Thymus (tissue), 14 donors: ENCODE data around the gene ANP32B. TPM values are rescaled to one million over a fixed set of nuclear protein-coding genes. Genes with fewer than 3 reads are reported as not detected.
A peak's percentile ranks its signal among the peaks of the same experiment; 100 is the strongest.

Experiments
- DNase-seq, 9 donors: peaks; one replicate each; pipeline ENCODE4 v3.0.0-alpha.2; 2013; ENCODE audit warnings: low spot score in 9 of 9, low read depth in 6 of 9, missing footprints in 1 of 9
- H3K27ac ChIP-seq, 2 donors: one replicate each; pipeline ENCODE4 v1.5.1; 2013; ENCODE audit warnings: control low read depth in 1 of 2, low read depth in 1 of 2, low read length in 1 of 2, mild to moderate bottlenecking in 1 of 2, moderate library complexity in 1 of 2
- H3K27me3 ChIP-seq, 2 donors: one replicate each; pipeline ENCODE4 v1.5.1; 2013; ENCODE audit warnings: low read length in 1 of 2; ENCODE audit not compliant: control insufficient read depth in 2 of 2, insufficient read depth in 1 of 2
- H3K36me3 ChIP-seq, 2 donors: one replicate each; pipeline ENCODE4 v1.5.1; 2013; ENCODE audit warnings: low read length in 1 of 2, mild to moderate bottlenecking in 1 of 2, moderate library complexity in 1 of 2; ENCODE audit not compliant: control insufficient read depth in 2 of 2, insufficient read depth in 2 of 2
- H3K4me1 ChIP-seq, 2 donors: one replicate each; pipeline ENCODE4 v1.5.1; 2013; ENCODE audit warnings: low read length in 2 of 2; ENCODE audit not compliant: control insufficient read depth in 2 of 2, insufficient read depth in 2 of 2
- H3K4me3 ChIP-seq, 2 donors: one replicate each; pipeline ENCODE4 v1.5.1; 2013; ENCODE audit warnings: low read length in 2 of 2, control low read depth in 1 of 2, mild to moderate bottlenecking in 1 of 2
- H3K9me3 ChIP-seq, 2 donors: one replicate each; pipeline ENCODE4 v1.5.1; 2013; ENCODE audit warnings: low read length in 1 of 2, mild to moderate bottlenecking in 1 of 2; ENCODE audit not compliant: control insufficient read depth in 2 of 2, insufficient read depth in 1 of 2
- WGBS: extraction: QIAGEN DNeasy Blood & Tissue Kit; methylation state at CpG from one replicate; pipeline ENCODE4 v1.1.7; 2013; 5-methylcytosine and 5-hydroxymethylcytosine counted together
- long read RNA-seq, 10 donors: transcript quantifications; one replicate each; lab custom pipeline, GENCODE V29; 2026
- polyA plus RNA-seq: library from polyadenylated mRNA; stranded (reverse); fragments of 200-250 nt; gene quantifications from one replicate; pipeline ENCODE4 v1.2.3, GENCODE V29; 2013
- total RNA-seq: library from RNA; stranded (reverse); fragments of 120-200 nt; gene quantifications from one replicate; pipeline ENCODE4 v1.2.4, GENCODE V29; 2013
- donor health status: healthy.

The ANP32B gene
- 44.7 TPM for total RNA-seq
- 191 TPM for polyA plus RNA-seq
- long read RNA-seq, donor 1, transcript ANP32B-201 (7 exons, 1,463 nt), result major isoform, 10 of 16 reads
- long read RNA-seq, donor 1, partial matches to known transcripts, result 6 of 16 reads
- long read RNA-seq, donor 1, other reads (novel, unspliced or antisense), result 0 of 16 reads
- long read RNA-seq, donor 2, result 0 reads
- long read RNA-seq, donor 3, transcript ANP32B-201 (7 exons, 1,463 nt), result major isoform, 130 of 270 reads
- long read RNA-seq, donor 3, partial matches to known transcripts, result 119 of 270 reads
- long read RNA-seq, donor 3, other reads (novel, unspliced or antisense), result 21 of 270 reads
- long read RNA-seq, donor 4, transcript ANP32B-201 (7 exons, 1,463 nt), result major isoform, 69 of 166 reads
- long read RNA-seq, donor 4, partial matches to known transcripts, result 97 of 166 reads
- long read RNA-seq, donor 4, other reads (novel, unspliced or antisense), result 0 of 166 reads
- long read RNA-seq, donor 5, transcript ANP32B-201 (7 exons, 1,463 nt), result major isoform, 133 of 332 reads
- long read RNA-seq, donor 5, partial matches to known transcripts, result 183 of 332 reads
- long read RNA-seq, donor 5, other reads (novel, unspliced or antisense), result 13 of 332 reads
- long read RNA-seq, donor 6, transcript ANP32B-201 (7 exons, 1,463 nt), result major isoform, 111 of 174 reads
- long read RNA-seq, donor 6, partial matches to known transcripts, result 45 of 174 reads
- long read RNA-seq, donor 6, other reads (novel, unspliced or antisense), result 18 of 174 reads
- long read RNA-seq, donor 7, transcript ANP32B-201 (7 exons, 1,463 nt), result major isoform, 63 of 200 reads
- long read RNA-seq, donor 7, partial matches to known transcripts, result 125 of 200 reads
- long read RNA-seq, donor 7, other reads (novel, unspliced or antisense), result 11 of 200 reads
- long read RNA-seq, donor 8, transcript ANP32B-201 (7 exons, 1,463 nt), result major isoform, 48 of 60 reads
- long read RNA-seq, donor 8, partial matches to known transcripts, result 11 of 60 reads
- long read RNA-seq, donor 8, other reads (novel, unspliced or antisense), result 0 of 60 reads
- long read RNA-seq, donor 9, transcript ANP32B-201 (7 exons, 1,463 nt), result major isoform, 93 of 168 reads
- long read RNA-seq, donor 9, partial matches to known transcripts, result 62 of 168 reads
- long read RNA-seq, donor 9, other reads (novel, unspliced or antisense), result 13 of 168 reads
- long read RNA-seq, donor 10, transcript ANP32B-201 (7 exons, 1,463 nt), result major isoform, 82 of 210 reads
- long read RNA-seq, donor 10, partial matches to known transcripts, result 114 of 210 reads
- long read RNA-seq, donor 10, other reads (novel, unspliced or antisense), result 14 of 210 reads

- peak within 1 kb of the TSS; percentile 95 to 98 for H3K27ac ChIP-seq
- H3K9me3 ChIP-seq, result peaks cover 0 to 7% of the 10 kb centered on the region in 2 donors
- H3K36me3 ChIP-seq, result peaks cover 4 to 7% of the 10 kb centered on the region in 2 donors
- peaks cover 49 to 61% of the 10 kb centered on the region in 2 donors for H3K4me1 ChIP-seq
- peak within 1 kb of the TSS; percentile 83 to 99 for H3K4me3 ChIP-seq
- under 1% methylated on average over 105 of the region's 105 CpGs for WGBS
- peak in 8 of 9 donors; percentile 79 to 98 (median 94) for DNase-seq
- H3K27me3 ChIP-seq, result no peaks in the 10 kb centered on the region
Observed at GRCh38 chr9:97982683-97983588, at the start of gene ANP32B. ANP32B (plus strand) TSS chr9:97983341; CDS start chr9:97983556, 215 bp downstream.

- no peaks in the 10 kb centered on the region for H3K9me3 ChIP-seq
- H3K27ac ChIP-seq, result peak overlapping the region in 1 of 2 donors; percentile 85
- H3K36me3 ChIP-seq, result peaks cover 0 to 5% of the 10 kb centered on the region in 2 donors
- no peak overlapping the region for H3K4me3 ChIP-seq
- no peaks in the 10 kb centered on the region for H3K27me3 ChIP-seq
- 29% methylated on average over 6 of the region's 6 CpGs for WGBS
- DNase-seq, result peak in 2 of 9 donors; percentile 37 to 60
- peaks cover 27 to 45% of the 10 kb centered on the region in 2 donors for H3K4me1 ChIP-seq
Observed at GRCh38 chr9:97934321-97935115, 48.6 kb upstream of the ANP32B start.

- peak overlapping the region; percentile 74 to 85 for H3K27ac ChIP-seq
- H3K27me3 ChIP-seq, result no peaks in the 10 kb centered on the region
- WGBS, result 100% methylated on average over 1 of the region's 1 CpG
Observed at GRCh38 chr9:97935276-97935675, 47.9 kb upstream of the ANP32B start.

GRCh38 chr9:97936998-97937397 lies 46.1 kb upstream of the ANP32B start:
- Histone ChIP-seq H3K36me3 (no peaks in the 10 kb centered on the region), H3K4me1 (peaks cover 15 to 26% of the 10 kb centered on the region in 2 donors), H3K27me3 (no peaks in the 10 kb centered on the region), H3K4me3 (peak overlapping the region in 1 of 2 donors; percentile 2), H3K9me3 (no peaks in the 10 kb centered on the region), H3K27ac (no peak overlapping the region)
- DNase-seq, result no peak

More at GRCh38 chr9:97935276-97935675, 47.9 kb upstream of the ANP32B start:
- DNase-seq, result peak in 2 of 9 donors; percentile 41 to 67
- Histone ChIP-seq H3K4me1 (peaks cover 26 to 43% of the 10 kb centered on the region in 2 donors), H3K36me3 (peaks cover 0 to 5% of the 10 kb centered on the region in 2 donors), H3K4me3 (no peak overlapping the region), H3K9me3 (no peaks in the 10 kb centered on the region)

- H3K4me3 ChIP-seq, result peak within 1 kb of the TSS; percentile 12 to 15
- peak in 4 of 9 donors; percentile 51 to 82 (median 56) for DNase-seq
- no peaks in the 10 kb centered on the region for H3K36me3 ChIP-seq
- peak within 1 kb of the TSS; percentile 67 to 70 for H3K27ac ChIP-seq
- WGBS, result 5% methylated on average over 3 of the region's 3 CpGs
- no peaks in the 10 kb centered on the region for H3K9me3 ChIP-seq
- no peaks in the 10 kb centered on the region for H3K27me3 ChIP-seq
- peaks cover 15 to 26% of the 10 kb centered on the region in 2 donors for H3K4me1 ChIP-seq
Observed at GRCh38 chr9:97938081-97938644, 45.0 kb upstream of the ANP32B start, which contains the start of gene HEMGN. HEMGN (minus strand) TSS chr9:97938172; CDS start chr9:97938136, 36 bp downstream.

- H3K27ac ChIP-seq, result no peak overlapping the region
- peaks cover 11 to 14% of the 10 kb centered on the region in 2 donors for H3K4me1 ChIP-seq
- no peak overlapping the region for H3K4me3 ChIP-seq
- H3K27me3 ChIP-seq, result no peaks in the 10 kb centered on the region
- H3K36me3 ChIP-seq, result no peaks in the 10 kb centered on the region
- no peaks in the 10 kb centered on the region for H3K9me3 ChIP-seq
- no peak for DNase-seq
Observed at GRCh38 chr9:97940233-97940632, 42.9 kb upstream of the ANP32B start.

- 96% methylated on average over 3 of the region's 3 CpGs for WGBS
Observed at GRCh38 chr9:97940741-97941140, 42.4 kb upstream of the ANP32B start.

More at GRCh38 chr9:97940741-97941140, 42.4 kb upstream of the ANP32B start:
- Histone ChIP-seq H3K4me1 (peaks cover 7 to 9% of the 10 kb centered on the region in 2 donors), H3K9me3 (no peaks in the 10 kb centered on the region), H3K36me3 (no peaks in the 10 kb centered on the region), H3K27ac (no peak overlapping the region), H3K4me3 (no peak overlapping the region), H3K27me3 (no peaks in the 10 kb centered on the region)
- DNase-seq, result no peak
